Stimulated activated naive CD4-positive, alpha-beta T cell (primary cell): Measurements from ENCODE around the gene PLXNC1.
"Not testable (repeated sequence)": the region's sequence is repeated elsewhere in the genome, so short reads cannot be mapped to it uniquely, and the experiment has no call there.

Source experiments
- DNase-seq, 6 experiments: peaks; one replicate each; lab custom pipeline; 2025; lab: John Stamatoyannopoulos, UW

Gene PLXNC1

DNA sequence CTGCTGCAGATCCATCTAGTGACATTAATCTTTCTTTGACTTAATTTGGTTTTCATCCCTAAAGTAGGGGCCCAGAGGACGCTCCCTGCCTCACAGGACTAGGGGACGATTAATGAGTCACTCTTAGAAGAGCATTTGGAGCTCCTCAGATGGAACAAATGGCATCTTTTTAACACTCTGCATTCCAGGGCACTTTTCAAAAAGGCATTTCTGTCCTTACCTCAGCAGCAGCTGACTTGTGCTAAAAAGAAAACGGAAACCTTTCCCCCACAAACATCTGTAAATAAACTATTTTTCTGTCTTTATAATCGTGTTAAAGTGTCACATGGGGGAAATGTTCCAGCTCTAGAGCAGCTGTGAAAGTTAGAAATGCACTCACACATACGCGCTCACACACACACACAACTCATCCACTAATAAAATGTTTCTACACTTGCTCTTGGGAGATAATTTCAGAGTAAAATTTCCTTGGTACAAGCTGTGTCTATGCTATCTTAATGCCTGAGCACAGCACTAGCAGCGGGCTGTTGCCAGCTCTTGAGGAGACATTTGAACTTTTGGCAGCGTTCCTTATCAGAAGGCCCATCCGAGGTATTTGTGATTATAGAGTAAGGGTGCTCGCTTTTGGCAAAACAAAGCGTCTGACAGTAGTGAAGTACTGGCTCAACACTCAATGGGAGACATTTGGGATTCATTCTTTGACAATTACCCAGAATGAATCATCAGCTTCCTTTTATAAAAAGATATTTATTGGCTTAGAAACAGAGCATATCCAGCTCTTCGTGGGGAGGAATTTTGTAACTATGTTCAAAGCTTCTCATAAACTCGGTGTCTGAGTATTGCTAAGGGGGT, 141.3 kb downstream of the PLXNC1 start:
- DNase-seq: no peak

- DNase-seq: no peak
These were observed 142.0 kb downstream of the PLXNC1 start for GRCh38 chr12:94290353-94290752.

DNA sequence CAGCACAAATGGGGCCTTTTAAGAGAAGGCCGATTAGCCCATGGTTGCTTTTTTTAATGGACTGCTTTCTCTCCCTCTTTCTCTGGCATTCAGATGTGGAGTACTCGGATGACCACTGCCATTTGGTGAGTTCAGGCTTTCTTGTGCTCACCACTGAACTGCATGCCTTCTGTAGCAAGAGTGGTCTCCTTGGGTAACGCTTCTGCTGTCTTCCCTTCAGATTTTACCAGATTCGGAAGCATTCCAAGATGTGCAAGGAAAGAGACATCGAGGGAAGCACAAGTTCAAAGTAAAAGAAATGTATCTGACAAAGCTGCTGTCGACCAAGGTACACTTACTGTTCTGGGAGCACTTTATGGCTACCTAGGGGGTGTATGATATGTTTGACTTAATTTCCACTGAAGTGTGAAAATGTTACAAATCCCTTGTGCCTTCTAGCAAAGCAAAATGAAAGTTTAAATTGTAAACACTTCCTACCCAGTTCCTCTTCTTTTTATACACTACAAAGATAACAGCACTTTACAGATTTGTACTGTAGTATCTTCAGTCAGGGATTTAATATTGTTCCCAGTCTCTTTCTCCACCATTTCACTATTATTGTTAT, 148.8 kb downstream of the PLXNC1 start:
- DNase-seq: no peak

DNA sequence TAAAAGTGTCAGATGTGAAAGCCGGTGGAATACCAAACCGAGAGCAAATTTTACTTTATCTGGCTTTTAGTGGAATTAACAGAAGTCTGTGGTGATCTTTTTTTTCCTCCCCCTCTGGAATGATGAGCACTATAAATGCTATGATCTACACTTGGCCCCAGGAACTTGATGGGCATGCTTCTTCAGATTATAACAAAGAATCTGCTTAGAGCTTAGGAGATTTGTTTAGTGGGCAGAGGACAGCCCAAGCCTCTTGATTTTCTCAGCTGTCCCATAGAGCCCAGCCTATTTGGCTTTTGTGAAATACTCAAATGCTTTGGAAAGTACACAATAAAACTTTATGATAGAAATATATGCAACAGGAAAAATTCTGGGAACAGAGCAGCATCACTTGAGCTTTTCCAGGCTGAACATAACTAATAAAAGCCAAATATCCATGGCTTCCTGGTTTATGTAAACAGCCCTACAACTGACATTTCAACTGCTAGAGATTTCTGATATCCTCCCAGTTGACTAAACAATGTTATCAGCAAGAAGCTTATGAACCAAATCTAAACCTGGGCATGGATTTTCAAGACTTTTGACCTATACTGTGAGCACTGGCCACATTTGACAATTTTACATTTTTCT, 149.6 kb downstream of the PLXNC1 start:
- DNase-seq: no peak

GRCh38 chr12:94299846-94300245, 151.5 kb downstream of the PLXNC1 start:
- DNase-seq: no peak

DNA sequence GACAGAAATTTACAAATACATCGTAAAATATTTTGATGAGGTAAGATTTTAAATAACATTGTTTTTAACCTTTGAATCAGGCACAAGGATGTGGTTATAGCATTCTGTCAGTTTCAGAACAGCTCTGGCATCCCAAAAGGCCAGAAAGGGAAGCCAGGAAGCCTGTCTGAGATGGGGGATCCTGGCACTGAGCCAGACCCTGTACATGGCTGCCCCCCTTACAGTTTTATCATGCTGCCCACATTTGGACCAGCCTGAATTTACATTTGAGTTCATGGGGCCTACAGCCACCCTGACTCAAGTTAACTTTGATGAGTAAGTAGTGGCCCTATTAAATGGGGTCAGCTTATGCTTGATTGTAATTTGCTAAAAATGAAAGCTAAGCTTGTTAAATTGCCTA, 155.6 kb downstream of the PLXNC1 start:
- DNase-seq: no peak

DNA sequence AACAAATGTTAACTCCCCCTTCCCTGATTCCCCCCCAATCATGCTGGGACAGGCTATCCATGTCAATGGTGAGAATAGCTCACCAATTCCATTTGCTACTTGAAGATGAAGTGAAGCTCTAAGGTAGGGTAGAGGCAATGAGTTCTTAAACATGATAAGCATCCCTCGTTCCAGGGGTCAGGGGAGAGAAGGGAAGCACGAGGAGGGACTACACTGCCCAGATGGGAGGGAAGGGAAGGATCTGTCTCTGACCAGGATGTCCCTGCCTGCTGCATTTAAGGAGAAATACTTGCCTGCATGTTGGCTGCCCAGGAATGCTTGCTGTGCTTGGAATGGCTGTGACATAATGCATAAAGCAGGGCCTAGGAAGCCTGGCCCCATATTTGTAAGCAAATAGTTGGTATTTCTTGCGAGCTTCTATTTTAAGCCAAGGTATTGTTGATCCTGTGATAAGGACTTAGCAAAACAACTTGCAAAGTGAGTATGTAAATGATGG, 156.2 kb downstream of the PLXNC1 start:
- DNase-seq: no peak

DNA sequence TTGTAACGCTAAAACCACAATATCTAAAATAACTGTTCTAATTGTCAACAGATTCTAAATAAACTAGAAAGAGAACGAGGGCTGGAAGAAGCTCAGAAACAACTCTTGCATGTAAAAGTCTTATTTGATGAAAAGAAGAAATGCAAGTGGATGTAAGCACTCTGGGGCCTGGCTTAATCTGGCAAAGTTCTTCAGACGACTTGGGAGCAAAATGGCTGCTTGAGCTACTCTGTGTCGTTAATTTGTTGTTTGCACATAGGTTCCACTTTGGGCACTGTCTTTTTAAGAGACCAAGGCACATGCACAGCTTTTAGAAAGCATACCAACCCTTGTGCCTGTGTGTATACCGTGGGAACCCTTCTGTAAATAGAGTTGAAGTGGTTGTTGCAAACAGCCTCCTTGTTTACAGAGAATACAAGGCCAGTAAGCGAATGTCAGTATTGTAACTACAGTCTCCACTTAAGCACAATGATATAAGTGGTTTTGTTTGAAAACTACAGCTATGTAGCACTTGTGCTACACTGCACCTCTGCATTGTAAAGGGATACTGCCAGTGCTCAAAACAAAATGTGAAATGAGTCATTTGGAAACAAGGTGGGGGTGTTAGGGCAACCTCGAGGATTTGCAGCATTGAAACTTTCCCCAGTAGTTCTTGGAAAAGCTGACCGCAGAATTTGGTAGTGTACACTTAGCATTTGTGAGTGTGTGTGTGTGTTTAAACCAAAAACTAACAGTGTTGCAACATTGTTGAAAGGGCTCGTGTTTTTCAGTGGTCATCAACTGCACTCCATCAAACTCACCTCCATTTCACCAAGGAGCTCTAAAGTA, 157.0 kb downstream of the PLXNC1 start:
- no peak for DNase-seq

DNA sequence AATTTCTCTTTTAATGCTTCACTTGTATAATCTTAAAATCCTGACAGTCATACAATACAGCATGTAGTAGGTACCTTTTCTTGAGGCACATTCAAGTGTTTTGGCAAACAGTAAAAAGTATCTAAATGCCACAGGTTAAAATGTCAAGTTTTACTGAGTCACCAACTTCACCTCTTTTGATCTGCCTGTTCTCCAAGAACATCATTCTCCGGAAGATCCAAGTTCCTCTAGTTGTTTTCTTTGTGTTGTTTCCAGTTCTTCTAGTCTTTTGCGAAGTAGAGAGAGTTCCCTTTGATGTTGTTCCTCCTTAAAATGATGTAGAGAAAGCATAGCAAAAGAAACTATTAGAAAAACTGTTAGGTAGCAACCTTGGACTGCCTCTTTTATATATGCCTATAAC, 160.2 kb downstream of the PLXNC1 start:
- no peak for DNase-seq

DNA sequence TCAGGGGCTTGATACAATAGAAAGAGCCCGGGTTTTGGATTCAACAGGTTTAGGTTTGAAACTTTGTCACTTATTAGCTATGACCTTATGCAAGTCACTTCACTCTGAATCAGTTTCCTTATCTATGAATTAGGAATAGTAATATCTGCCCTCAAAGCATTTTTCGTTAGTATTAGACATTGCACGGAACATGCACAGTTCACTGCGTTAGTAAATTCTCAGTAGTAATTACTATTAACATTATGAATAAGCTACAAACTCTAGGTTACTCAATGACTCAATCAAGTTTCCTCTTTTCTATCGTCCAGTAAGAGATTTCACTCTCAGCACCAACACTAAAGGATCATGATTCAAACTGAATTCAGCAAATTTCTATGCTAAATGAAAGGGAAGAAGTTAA, 161.0 kb downstream of the PLXNC1 start:
- DNase-seq: no peak

DNA sequence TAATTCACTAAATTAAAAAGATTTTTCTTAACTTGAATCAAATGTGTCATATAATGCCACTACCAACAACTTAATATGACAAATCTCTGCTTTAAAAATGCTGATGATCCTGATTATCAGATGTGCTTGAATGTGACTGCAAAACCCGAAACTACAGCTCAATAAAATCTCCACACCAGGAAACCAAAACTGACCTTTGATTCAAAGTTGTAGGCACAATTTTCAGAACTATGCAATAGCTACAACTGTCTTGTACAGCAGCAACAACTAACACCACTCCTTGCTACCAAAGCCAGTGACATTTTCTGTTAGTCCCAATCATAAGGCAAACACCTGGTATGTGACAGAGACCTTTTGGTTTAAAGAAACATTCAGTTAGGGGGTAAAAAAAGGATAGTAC, 164.0 kb downstream of the PLXNC1 start:
- DNase-seq: no peak

DNA sequence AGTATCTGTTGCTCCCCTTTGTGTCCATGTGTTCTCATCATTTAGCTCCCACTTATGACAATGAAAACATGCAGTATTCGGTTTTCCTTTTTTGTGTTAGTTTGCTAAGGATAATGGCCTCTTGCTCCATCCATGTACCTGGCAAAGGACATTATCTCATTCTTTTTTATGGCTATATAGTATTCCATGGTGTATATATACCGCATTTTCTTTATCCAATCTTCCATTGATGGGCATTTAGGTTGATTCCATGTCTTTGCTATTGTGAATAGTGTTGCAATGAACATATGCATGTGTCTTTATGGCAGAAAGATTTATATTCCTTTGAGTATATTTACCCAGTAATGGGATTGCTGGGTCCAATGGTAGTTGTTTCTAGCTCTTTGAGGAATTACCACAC, 168.2 kb downstream of the PLXNC1 start:
- DNase-seq: not testable (repeated sequence)

DNA sequence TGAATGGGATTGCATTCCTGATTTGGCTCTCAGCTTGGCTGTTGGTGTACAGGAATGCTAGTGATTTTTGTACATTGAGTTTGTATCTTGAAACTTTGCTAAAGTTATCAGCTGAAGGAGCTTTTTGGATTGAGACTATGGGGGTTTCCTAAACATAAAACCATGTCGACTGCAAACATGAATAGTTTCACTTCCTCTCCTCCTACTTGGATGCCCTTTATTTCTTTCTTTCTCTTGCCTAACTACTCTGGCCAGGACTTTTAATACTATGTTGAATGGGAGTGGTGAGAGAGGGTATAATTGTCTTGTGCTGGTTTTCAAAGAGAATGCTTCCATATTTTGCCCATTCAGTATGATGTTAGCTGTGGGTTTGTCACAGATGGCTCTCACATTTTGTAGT, 169.8 kb downstream of the PLXNC1 start:
- no peak for DNase-seq

GRCh38 chr12:94320109-94320508, 171.7 kb downstream of the PLXNC1 start:
- no peak for DNase-seq

DNA sequence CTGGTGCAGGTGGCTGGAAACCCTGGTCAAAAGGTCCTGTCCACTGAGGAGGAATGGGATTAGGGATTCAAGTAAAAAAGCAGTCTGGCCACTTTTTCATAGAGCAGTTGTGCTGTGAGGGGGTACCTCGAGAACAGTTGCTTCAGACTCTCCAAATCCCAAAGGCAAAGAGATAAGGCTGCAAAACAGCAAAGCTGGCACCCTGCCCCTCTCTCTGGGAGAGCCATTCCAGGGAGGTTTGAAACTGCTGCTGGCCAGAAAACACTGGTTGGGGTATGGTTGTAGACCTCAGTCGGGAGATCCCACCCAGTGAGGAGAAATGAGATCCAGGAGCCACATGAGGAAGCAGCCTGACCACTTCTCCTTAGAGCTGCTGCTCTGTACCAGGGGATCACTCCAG, 174.0 kb downstream of the PLXNC1 start:
- no peak for DNase-seq

GRCh38 chr12:94326234-94326633, 177.9 kb downstream of the PLXNC1 start:
- DNase-seq: no peak

- DNase-seq: no peak
These were observed 178.3 kb downstream of the PLXNC1 start for GRCh38 chr12:94326727-94327126.

GRCh38 chr12:94327809-94328208, 179.4 kb downstream of the PLXNC1 start:
- no peak for DNase-seq

GRCh38 chr12:94329366-94329765, 181.0 kb downstream of the PLXNC1 start:
- no peak for DNase-seq

DNA sequence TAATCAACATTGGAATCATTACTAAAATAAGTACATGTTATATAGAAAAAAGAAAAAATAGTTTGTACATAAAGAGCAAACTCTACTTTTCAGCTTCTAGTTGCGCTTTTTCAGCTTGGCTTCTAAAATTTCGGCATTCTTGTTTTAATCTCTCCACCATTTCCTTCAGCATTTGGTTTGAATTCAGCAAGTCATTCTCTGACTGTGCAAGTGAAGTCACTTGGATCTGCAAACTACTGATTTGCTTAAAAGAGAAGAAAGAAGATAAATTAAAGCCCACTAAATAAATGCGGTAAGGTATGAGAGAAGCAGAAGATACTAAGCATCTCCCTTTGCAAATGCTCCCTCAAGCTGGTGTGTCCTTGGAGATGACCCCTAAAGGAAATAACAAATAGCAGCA, 185.0 kb downstream of the PLXNC1 start:
- DNase-seq: no peak

DNA sequence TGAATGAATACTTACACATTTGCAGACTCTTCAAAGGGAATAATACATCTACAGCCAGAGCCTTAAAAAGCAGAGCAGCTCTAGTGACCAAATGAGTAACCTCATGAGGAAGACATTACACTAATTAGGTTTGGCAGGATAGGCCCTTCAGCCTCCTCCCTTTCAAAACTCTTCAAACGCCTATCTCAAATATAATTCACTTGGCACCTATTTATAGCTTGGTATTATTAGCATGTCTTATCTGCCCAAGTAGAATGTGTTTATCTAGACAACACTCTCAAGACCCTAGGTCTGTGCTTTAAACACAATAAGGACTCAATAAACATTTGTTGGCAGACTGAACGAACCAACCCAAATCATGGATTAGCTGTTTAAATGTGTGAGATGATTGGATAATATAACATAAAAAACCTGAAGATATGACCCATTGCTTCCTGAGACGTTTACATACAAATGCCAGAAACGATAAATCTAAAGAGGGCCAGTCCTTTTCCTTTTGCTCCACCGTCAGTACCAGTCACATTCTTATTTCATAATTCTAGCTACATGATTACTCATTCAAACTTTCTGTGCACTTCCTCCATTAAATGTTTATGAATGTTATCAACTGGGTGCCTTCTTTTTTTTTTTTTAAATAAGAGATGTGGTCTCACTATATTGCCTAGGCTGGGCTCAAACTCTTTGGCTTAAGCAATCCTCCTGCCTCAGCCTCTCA, 188.0 kb downstream of the PLXNC1 start:
- DNase-seq: no peak
